HG03558 (cell line): ENCODE data around the gene ANKEF1.

ENCODE experiments used
- ATAC-seq: cut with Tn5 transposase; IDR thresholded peaks from one replicate; pipeline ENCODE4 v1.9.1; 2021; ENCODE audit warnings: moderate number of reproducible peaks; ENCODE audit not compliant: unreplicated experiment; ENCODE audit errors: extremely low read depth

The ANKEF1 gene

GRCh38 chr20:10034717-10035571 lies at the start of gene ANKEF1:
ANKEF1 (plus strand) TSS chr20:10034987; CDS start chr20:10038302, 3,315 bp downstream.
- ATAC-seq: peak; percentile 88

- no peak for ATAC-seq
Observed at GRCh38 chr20:9985281-9985680, 49.5 kb upstream of the ANKEF1 start.

GRCh38 chr20:9985773-9986172 lies 49.0 kb upstream of the ANKEF1 start:
- ATAC-seq: no peak

- ATAC-seq: no peak
Observed at GRCh38 chr20:9989066-9989724, 45.6 kb upstream of the ANKEF1 start.

- no peak for ATAC-seq
Observed at GRCh38 chr20:9993137-9993536, 41.6 kb upstream of the ANKEF1 start.

- no peak for ATAC-seq
Observed at GRCh38 chr20:9994676-9995075, 40.1 kb upstream of the ANKEF1 start.

GRCh38 chr20:9995510-9996272 lies 39.1 kb upstream of the ANKEF1 start:
- ATAC-seq: no peak

- no peak for ATAC-seq
Observed at GRCh38 chr20:9996944-9997343, 37.8 kb upstream of the ANKEF1 start.

- no peak for ATAC-seq
Observed at GRCh38 chr20:9999645-10000044, 35.1 kb upstream of the ANKEF1 start.

- no peak for ATAC-seq
Observed at GRCh38 chr20:10002866-10003265, 31.9 kb upstream of the ANKEF1 start.

- no peak for ATAC-seq
Observed at GRCh38 chr20:10004900-10005299, 29.9 kb upstream of the ANKEF1 start.

- no peak for ATAC-seq
Observed at GRCh38 chr20:10005885-10006284, 28.9 kb upstream of the ANKEF1 start.

- no peak for ATAC-seq
Observed at GRCh38 chr20:10006447-10007090, 28.2 kb upstream of the ANKEF1 start.

- ATAC-seq: no peak
Observed at GRCh38 chr20:10007158-10007557, 27.6 kb upstream of the ANKEF1 start.

GRCh38 chr20:10007747-10008146 lies 27.0 kb upstream of the ANKEF1 start:
- no peak for ATAC-seq

GRCh38 chr20:10012464-10012863 lies 22.3 kb upstream of the ANKEF1 start:
- no peak for ATAC-seq

- ATAC-seq: no peak
Observed at GRCh38 chr20:10014431-10014830, 20.4 kb upstream of the ANKEF1 start.

GRCh38 chr20:10020937-10021336 lies 13.8 kb upstream of the ANKEF1 start:
- no peak for ATAC-seq

- no peak for ATAC-seq
Observed at GRCh38 chr20:10022625-10023024, 12.2 kb upstream of the ANKEF1 start.

- ATAC-seq: no peak
Observed at GRCh38 chr20:10023911-10024310, 10.9 kb upstream of the ANKEF1 start.
